B cell (primary cell): ENCODE data around the gene ZBTB40. TPM values are rescaled to one million over a fixed set of nuclear protein-coding genes. Genes with fewer than 3 reads are reported as not detected.

Source experiments
- ATAC-seq: fragments of 200-7000 bp; cut with Tn5 transposase; one replicate; pipeline ENCODE4 v1.10.0; 2021; ENCODE audit warnings: low read depth, mild to moderate bottlenecking, moderate number of reproducible peaks, moderate library complexity
- CTCF ChIA-PET: fragments of 350-600 bp; sonication (Branson Sonifier 250); formaldehyde crosslinking; loops from one replicate; lab custom pipeline; 2021; ENCODE audit warnings: antibody characterized with exemption, inconsistent platforms; lab: Charles Lee
- POLR2A ChIA-PET: fragments of 350-600 bp; sonication (Branson Sonifier 250); formaldehyde crosslinking; loops from one replicate; lab custom pipeline; 2021; ENCODE audit warnings: antibody characterized with exemption; lab: Charles Lee
- DNase-seq: peaks from one replicate; pipeline ENCODE4 v3.0.0; 2013
- H2AFZ ChIP-seq: 2 replicates; pipeline ENCODE4 v1.6.1; 2012; ENCODE audit warnings: mild to moderate bottlenecking, low read depth, low read length; ENCODE audit not compliant: insufficient read depth, poor library complexity, severe bottlenecking
- H3K27ac ChIP-seq, 2 donors: 1 replicate in 1 of 2; 2 replicates in 1 of 2; pipeline ENCODE4 v1.5.1; 2012 to 2013; ENCODE audit warnings: low read length in 2 of 2, mild to moderate bottlenecking in 2 of 2, moderate library complexity in 1 of 2
- H3K27me3 ChIP-seq, 4 experiments: fragments of 200-600 bp in 1 of 4; sonication (generic) in 1 of 4; replicated peaks in 1 of 4; 1 replicate in 2 of 4; 2 replicates in 2 of 4; pipeline versions ENCODE4 v1.6.1 to v1.7.0; 2013 to 2016; ENCODE audit warnings: low read length in 3 of 4, mild to moderate bottlenecking in 2 of 4, mixed read lengths in 1 of 4, moderate library complexity in 1 of 4; ENCODE audit not compliant: insufficient read depth in 4 of 4, control insufficient read depth in 3 of 4; ENCODE audit errors: control extremely low read depth in 1 of 4
- H3K36me3 ChIP-seq, 2 experiments: replicated peaks in 1 of 2; 1 replicate in 1 of 2; 2 replicates in 1 of 2; pipeline versions ENCODE4 v1.6.1 to v1.7.1; 2013; ENCODE audit warnings: low read length in 1 of 2; ENCODE audit not compliant: insufficient read depth in 2 of 2, control insufficient read depth in 1 of 2; ENCODE audit errors: control extremely low read depth in 1 of 2, extremely low read depth in 1 of 2
- H3K4me1 ChIP-seq, 2 donors: fragments of 200-600 bp in 1 of 2; sonication (generic) in 1 of 2; 1 replicate in 1 of 2; 2 replicates in 1 of 2; pipeline versions ENCODE4 v1.5.1 to v1.6.1; 2013 to 2017; ENCODE audit warnings: low read length in 2 of 2; ENCODE audit not compliant: control insufficient read depth in 2 of 2, insufficient read depth in 2 of 2
- H3K4me2 ChIP-seq: replicated peaks from 2 replicates; pipeline ENCODE3; 2012; ENCODE audit warnings: mild to moderate bottlenecking, low read depth, low read length; ENCODE audit not compliant: poor library complexity, severe bottlenecking
- H3K4me3 ChIP-seq, 5 experiments: fragments of 200-600 bp in 1 of 5; sonication (generic) in 1 of 5; 1 replicate in 3 of 5; 2 replicates in 2 of 5; pipeline versions ENCODE4 v1.5.1 to v1.7.0; 2011 to 2016; ENCODE audit warnings: low read length in 4 of 5, mild to moderate bottlenecking in 4 of 5, low read depth in 2 of 5, control low read depth in 1 of 5, moderate library complexity in 1 of 5; ENCODE audit not compliant: insufficient read depth in 1 of 5; ENCODE audit errors: control extremely low read depth in 1 of 5, extremely low read depth in 1 of 5
- H3K79me2 ChIP-seq: fragments of 200-600 bp; sonication (generic); one replicate; pipeline ENCODE4 v1.6.0; 2016; ENCODE audit warnings: low read length; ENCODE audit not compliant: control insufficient read depth, insufficient read depth
- H3K9ac ChIP-seq: fragments of 200-600 bp; sonication (generic); 2 replicates; pipeline ENCODE4 v1.6.1; 2017; ENCODE audit warnings: mild to moderate bottlenecking, low read length, moderate library complexity
- H3K9me3 ChIP-seq, 3 donors: one replicate each; pipeline versions ENCODE4 v1.6.1 to v1.7.1; 2013; ENCODE audit warnings: low read length in 2 of 3; ENCODE audit not compliant: control insufficient read depth in 2 of 3, insufficient read depth in 1 of 3; ENCODE audit errors: control extremely low read depth in 1 of 3
- H4K20me1 ChIP-seq: 2 replicates; pipeline ENCODE4 v1.6.0; 2012; ENCODE audit warnings: mild to moderate bottlenecking, low read length; ENCODE audit not compliant: insufficient read depth, control insufficient read depth, poor library complexity, severe bottlenecking
- H3K27ac Mint-ChIP-seq: one replicate; pipeline ENCODE4 v1.8.0; 2021; ENCODE audit warnings: mixed read lengths
- H3K27me3 Mint-ChIP-seq: one replicate; pipeline ENCODE4 v1.8.0; 2021; ENCODE audit warnings: mixed read lengths
- H3K4me1 Mint-ChIP-seq: one replicate; pipeline ENCODE4 v1.8.0; 2021; ENCODE audit warnings: mixed read lengths
- H3K4me3 Mint-ChIP-seq: one replicate; pipeline ENCODE4 v1.8.0; 2021; ENCODE audit warnings: mixed read lengths
- H3K9me3 Mint-ChIP-seq: one replicate; pipeline ENCODE4 v1.8.0; 2022; ENCODE audit warnings: mixed read lengths; ENCODE audit not compliant: insufficient read depth
- CTCF ChIP-seq: fragments of 200-600 bp; IDR thresholded peaks from one replicate; pipeline ENCODE4 v1.8.0; 2022; ENCODE audit warnings: antibody characterized with exemption, mild to moderate bottlenecking
- EZH2 ChIP-seq: IDR thresholded peaks from 2 replicates; pipeline ENCODE4 v1.6.1; 2012; ENCODE audit warnings: borderline replicate concordance, low read depth, mild to moderate bottlenecking, moderate library complexity, low read length; ENCODE audit not compliant: insufficient read depth, poor library complexity, severe bottlenecking
- WGBS: methylation state at CpG from one replicate; pipeline ENCODE4 v1.1.5; 2013; ENCODE audit warnings: missing lambda C conversion rate; ENCODE audit not compliant: insufficient coverage; 5-methylcytosine and 5-hydroxymethylcytosine counted together
- intact Hi-C: fragments of 100-400 bp; cut with micrococcal nuclease; formaldehyde crosslinking; loops from one replicate; pipeline ENCODE4 v1.10.0; 2022
- polyA plus RNA-seq: library from polyadenylated mRNA; depleted of rRNA; stranded (reverse); fragments of >200 nt; gene quantifications from 2 replicates; pipeline ENCODE4 v1.2.3, GENCODE V29; 2012
- total RNA-seq, 2 donors: library from RNA; stranded (reverse); fragments of 120-200 nt in 1 of 2; gene quantifications; 1 replicate in 1 of 2; 2 replicates in 1 of 2; pipeline versions ENCODE4 v1.2.3 to v1.2.4, GENCODE V29; 2013 to 2022

Gene ZBTB40
- total and polyA plus RNA-seq, 2 donors (not counting 1 experiment from before 2014, with no cell fraction given) = 30.9 to 51.9 TPM

- no peaks in the 10 kb centered on the region for H3K4me1 Mint-ChIP-seq
- Histone ChIP-seq H3K4me2 (no peak overlapping the region), H3K4me1 (no peaks in the 10 kb centered on the region), H3K4me3 (no peak overlapping the region), H3K9me3 (no peaks in the 10 kb centered on the region), H2AFZ (no peak overlapping the region), H3K27me3 (no peaks in the 10 kb centered on the region), H4K20me1 (no peaks in the 10 kb centered on the region), H3K79me2 (no peaks in the 10 kb centered on the region), H3K9ac (no peak overlapping the region), H3K36me3 (peaks cover 12 to 90% of the 10 kb centered on the region in 2 experiments), H3K27ac (no peak overlapping the region)
- CTCF ChIA-PET = no interaction called here
- no peaks in the 10 kb centered on the region for H3K9me3 Mint-ChIP-seq
- 94% methylated on average over 6 of the region's 7 CpGs for WGBS
- DNase-seq (no peak), ATAC-seq (no peak)
- no peak overlapping the region for H3K4me3 Mint-ChIP-seq
- no peaks in the 10 kb centered on the region for H3K27me3 Mint-ChIP-seq
- H3K27ac Mint-ChIP-seq = no peak overlapping the region
- POLR2A ChIA-PET = no interaction called here
- no peak for TF ChIP-seq CTCF
- TF ChIP-seq EZH2 = no peak
- intact Hi-C loops = no loop called here
These were observed 66.3 kb downstream of the ZBTB40 start for GRCh38 chr1:22517956-22518355.

GRCh38 chr1:22518379-22518778, 66.7 kb downstream of the ZBTB40 start:
- Histone ChIP-seq H2AFZ (no peak overlapping the region), H3K27me3 (no peaks in the 10 kb centered on the region), H3K4me1 (no peaks in the 10 kb centered on the region), H3K79me2 (no peaks in the 10 kb centered on the region), H3K27ac (no peak overlapping the region), H3K4me3 (no peak overlapping the region), H3K9ac (no peak overlapping the region), H4K20me1 (no peaks in the 10 kb centered on the region), H3K4me2 (no peak overlapping the region), H3K36me3 (peaks cover 12 to 89% of the 10 kb centered on the region in 2 experiments), H3K9me3 (no peaks in the 10 kb centered on the region)
- CTCF ChIA-PET = no interaction called here
- Mint-ChIP-seq H3K4me3 (no peak overlapping the region), H3K9me3 (no peaks in the 10 kb centered on the region), H3K27me3 (no peaks in the 10 kb centered on the region), H3K27ac (no peak overlapping the region), H3K4me1 (no peaks in the 10 kb centered on the region)
- TF ChIP-seq EZH2 (no peak), CTCF (no peak)
- WGBS = 96% methylated on average over 3 of the region's 3 CpGs
- intact Hi-C loops = no loop called here
- ATAC-seq (no peak), DNase-seq (no peak)
- POLR2A ChIA-PET = no interaction called here
